AG09309 (cell line): ENCODE measurements around the gene CDH18.

Experiments used
- DNase-seq: peaks from one replicate; pipeline ENCODE4 v3.0.0-alpha.2; 2010; ENCODE audit warnings: low read depth
- H3K4me3 ChIP-seq: 2 replicates; pipeline ENCODE4 v1.5.1; 2011; ENCODE audit warnings: mild to moderate bottlenecking, low read depth, low read length, moderate library complexity; ENCODE audit not compliant: control insufficient read depth
- TF ChIP-seq, protein P1 (sequence below): IDR thresholded peaks from 2 replicates; pipeline ENCODE4 v1.5.1; 2011; ENCODE audit warnings: mild to moderate bottlenecking, low read depth, low read length, inconsistent platforms; ENCODE audit not compliant: insufficient read depth, control insufficient read depth; ENCODE audit errors: missing control alignments

Gene CDH18

GRCh38 chr5:19709403-19709802 is 278.6 kb downstream of the CDH18 start:
- no peak overlapping the region for H3K4me3 ChIP-seq
- no peak for DNase-seq
- TF ChIP-seq, protein P1, sequence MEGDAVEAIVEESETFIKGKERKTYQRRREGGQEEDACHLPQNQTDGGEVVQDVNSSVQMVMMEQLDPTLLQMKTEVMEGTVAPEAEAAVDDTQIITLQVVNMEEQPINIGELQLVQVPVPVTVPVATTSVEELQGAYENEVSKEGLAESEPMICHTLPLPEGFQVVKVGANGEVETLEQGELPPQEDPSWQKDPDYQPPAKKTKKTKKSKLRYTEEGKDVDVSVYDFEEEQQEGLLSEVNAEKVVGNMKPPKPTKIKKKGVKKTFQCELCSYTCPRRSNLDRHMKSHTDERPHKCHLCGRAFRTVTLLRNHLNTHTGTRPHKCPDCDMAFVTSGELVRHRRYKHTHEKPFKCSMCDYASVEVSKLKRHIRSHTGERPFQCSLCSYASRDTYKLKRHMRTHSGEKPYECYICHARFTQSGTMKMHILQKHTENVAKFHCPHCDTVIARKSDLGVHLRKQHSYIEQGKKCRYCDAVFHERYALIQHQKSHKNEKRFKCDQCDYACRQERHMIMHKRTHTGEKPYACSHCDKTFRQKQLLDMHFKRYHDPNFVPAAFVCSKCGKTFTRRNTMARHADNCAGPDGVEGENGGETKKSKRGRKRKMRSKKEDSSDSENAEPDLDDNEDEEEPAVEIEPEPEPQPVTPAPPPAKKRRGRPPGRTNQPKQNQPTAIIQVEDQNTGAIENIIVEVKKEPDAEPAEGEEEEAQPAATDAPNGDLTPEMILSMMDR = no peak

DNA sequence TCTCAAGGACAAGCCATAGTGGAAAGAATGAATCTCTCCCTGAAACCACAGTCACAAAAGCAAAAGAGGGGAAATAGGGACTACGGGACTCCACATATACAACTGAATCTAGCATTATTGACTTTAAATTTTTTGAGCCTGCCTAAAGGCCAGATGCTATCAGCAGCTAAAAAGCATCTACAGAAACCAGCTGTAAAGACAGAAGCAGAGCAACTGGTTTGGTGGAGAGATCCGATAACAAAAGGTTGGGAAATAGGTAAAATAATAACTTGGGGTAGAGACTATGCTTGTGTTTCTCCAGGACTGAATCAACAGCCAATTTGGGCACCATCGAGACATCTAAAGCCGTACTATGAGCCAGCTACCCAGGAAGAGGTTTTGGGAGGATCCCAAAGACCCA is 281.2 kb downstream of the CDH18 start:
- TF ChIP-seq, protein P1 = no peak

DNA sequence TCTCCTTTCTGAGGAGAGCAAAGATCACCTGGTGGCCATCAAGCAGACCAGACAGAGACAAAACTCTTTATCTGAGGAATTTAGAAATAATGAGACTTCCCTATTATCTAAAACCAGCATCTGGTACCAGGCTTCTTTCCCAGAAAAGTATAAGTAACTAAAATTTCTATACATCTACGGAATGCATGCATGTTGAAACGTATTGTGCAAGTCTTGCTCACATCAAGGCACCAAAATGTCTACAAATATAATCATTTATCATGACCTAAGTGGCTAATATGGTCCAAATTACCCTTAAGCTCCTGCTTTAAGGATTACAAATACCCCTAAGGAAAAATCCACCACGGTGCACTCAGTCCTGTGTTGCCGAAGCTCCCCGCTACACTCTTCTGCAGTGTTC is 286.3 kb downstream of the CDH18 start:
- DNase-seq = no peak
- TF ChIP-seq, protein P1 = no peak
- no peak overlapping the region for H3K4me3 ChIP-seq

More for the DNA sequence above, 281.2 kb downstream of the CDH18 start:
- no peak for DNase-seq
- H3K4me3 ChIP-seq = no peak overlapping the region

GRCh38 chr5:19694949-19695611 is 292.9 kb downstream of the CDH18 start:
- TF ChIP-seq, protein P1 = no peak
- no peak for DNase-seq
- H3K4me3 ChIP-seq = no peak overlapping the region

GRCh38 chr5:19690978-19691377 is 297.0 kb downstream of the CDH18 start:
- TF ChIP-seq, protein P1 = no peak
- DNase-seq = no peak

GRCh38 chr5:19685473-19685872 is 302.5 kb downstream of the CDH18 start:
- no peak for DNase-seq
- TF ChIP-seq, protein P1 = no peak
- no peak overlapping the region for H3K4me3 ChIP-seq

More at GRCh38 chr5:19690978-19691377, 297.0 kb downstream of the CDH18 start:
- no peak overlapping the region for H3K4me3 ChIP-seq
